Stimulated activated CD8-positive, alpha-beta memory T cell treated with anti-CD3 and anti-CD28 coated beads, Interleukin-7, amount 100 ng/mL, for 4 hours (primary cell): ENCODE data around the gene NRROS.
"Not testable (repeated sequence)": the region's sequence is repeated elsewhere in the genome, so short reads cannot be mapped to it uniquely, and the experiment has no call there.

Experiments
- DNase-seq, 2 donors: peaks; one replicate each; pipeline ENCODE4 v3.0.0-alpha.2; 2020; ENCODE audit warnings: low read depth in 2 of 2

NRROS gene

DNA sequence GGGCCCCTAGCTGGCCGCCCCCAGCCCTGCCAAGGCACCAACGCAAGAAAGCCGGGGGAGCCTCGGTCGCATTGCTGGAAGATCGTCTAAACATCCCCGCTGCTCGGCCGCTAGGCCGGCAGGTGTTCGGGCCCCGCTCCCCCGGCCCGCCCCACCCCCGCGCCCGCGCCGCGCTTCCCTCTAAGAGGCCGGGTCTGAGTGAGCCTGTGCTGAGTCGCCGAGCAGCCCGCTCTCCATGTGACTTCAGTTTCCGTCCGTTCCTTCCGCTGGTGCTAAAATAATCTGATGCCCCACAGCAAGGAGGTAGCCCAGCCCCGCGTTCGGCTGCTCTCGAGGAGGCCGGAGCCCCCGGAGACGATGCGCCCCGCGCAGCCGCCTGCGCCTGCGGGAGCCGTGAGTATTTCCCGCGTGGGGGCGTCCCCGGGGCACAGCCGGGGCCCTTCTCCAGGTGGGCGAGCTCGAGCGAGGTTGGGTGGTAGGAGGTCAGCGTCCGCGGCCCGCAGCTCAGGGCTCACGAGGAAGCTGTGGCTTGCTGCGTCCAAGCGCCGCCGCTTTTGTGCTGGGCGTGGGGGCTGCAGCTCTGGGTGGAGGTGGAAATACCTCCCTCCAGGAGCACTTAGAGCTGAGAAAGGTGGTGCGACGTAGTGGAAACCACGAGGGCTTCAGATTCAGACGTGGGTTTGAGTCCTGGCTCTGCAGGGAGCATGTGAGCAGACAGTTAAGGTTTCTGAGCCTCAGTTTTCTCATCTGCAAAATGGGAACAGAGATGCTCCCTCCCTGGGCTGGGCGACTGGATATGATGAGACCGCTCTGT, at the start of gene NRROS:
Gene NRROS, plus strand, starts transcription at position 212 of the 814 bp plus-strand sequence. CDS start 14,846 bp downstream, outside the sequence.
- peak; percentile 39 to 61 for DNase-seq

DNA sequence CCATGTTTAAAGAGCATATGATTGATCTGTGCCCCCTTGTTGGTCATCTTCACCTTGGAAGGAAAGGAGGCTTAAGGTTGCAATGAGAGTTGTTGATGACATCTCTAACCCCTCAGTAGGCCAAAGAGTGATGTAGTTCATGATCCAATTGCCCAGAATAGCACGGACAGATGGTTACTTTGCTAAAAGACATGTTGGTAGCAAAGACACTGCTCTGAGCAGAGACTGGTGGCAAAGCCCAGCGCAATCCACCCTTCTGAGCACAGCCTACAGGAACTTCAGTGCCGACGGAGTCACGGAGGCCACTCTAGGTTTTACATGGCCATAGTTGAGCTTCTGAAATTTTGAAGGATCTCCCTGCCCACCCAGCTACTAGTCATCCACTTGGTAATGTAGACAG, 49.2 kb upstream of the NRROS start:
- no peak for DNase-seq

DNA sequence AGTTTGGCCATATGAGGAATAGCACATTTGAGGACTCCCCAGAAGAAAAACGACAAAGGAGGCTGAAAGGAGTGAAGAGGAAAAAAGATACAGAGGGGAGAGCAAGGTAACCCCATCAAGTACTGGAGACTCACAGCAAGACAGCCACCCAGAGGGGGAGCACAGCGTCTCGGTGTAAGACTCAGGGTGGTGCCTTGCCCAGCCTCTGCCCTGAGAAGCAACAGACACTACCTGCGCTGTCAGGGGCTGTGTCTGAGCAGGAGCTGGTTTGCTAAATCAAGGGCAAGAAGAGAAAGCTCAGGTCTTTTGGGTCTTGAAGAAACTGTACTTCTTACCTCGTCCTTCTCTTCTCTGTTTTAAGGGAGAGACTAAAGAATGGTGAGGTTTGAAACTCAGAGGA, 43.1 kb upstream of the NRROS start:
- DNase-seq, result no peak

DNA sequence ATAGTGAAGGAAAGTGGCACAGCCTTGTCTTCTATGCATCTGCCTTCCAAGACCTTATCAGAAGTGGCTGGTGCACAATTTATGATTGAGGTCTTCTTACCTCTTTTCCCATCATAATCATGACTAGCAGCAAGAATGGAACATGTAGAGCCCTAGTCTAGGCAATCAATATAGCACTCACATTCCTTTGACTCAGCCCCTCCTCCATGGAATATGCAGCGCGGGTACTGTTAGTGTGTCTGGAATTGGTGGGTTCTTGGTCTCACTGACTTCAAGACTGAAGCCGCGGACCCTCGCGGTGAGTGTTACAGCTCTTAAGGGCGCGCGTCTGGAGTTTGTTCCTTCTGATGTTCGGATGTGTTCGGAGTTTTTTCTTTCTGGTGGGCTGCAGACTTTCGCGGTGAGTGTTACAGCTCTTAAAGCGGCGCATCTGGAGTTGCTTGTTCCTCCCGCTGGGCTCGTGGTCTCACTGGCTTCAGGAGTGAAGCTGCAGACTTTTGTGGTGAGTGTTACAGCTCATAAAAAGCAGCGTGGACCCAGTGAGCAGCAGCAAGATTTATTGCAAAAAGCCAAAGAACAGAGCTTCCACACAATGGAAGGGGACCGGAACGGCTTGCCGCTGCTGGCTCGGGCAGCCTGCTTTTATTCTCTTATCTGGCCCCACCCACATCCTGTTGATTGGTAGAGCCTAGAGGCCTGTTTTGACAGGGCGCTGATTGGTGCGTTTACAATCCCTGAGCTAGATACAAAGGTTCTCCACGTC, 41.3 kb upstream of the NRROS start:
- DNase-seq, result peak in 1 of 2 donors; percentile 1

DNA sequence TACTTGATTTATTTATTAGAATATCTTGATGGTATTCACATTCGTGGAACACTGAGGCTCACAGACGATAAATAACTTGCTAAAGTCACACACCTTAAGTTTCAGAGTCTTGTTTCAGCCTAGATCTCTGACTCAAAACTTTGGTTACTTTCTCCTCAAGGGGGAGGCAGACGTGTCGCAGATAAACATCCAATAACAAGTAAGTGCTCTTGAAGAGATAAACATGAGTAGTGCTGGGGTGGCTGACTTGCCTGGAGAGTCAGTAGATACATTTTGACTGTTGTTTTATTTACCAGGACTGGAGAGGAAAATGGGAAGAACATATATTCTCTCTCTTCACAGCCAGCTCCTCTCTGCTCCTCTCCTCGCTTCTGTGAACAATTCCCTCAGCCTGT, 39.8 kb upstream of the NRROS start:
- DNase-seq, result no peak

DNA sequence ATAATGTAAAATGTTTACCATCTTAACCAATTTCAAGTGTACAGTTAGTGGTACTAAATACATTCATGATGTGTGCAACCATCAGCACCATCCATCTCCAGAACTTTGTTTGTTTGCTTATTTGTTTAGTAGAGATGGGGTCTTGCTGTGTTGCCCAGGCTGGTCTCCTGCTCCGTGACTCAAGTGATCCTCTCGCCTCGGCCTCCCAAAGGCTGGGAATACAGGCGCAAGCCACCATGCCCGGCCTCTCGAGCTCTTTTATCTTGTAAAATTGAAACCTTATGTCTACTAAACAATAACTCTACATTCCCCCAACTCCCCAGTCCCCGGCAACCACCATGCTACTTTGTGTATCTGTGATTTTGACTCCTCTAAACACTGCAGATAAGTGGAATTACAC, 39.1 kb upstream of the NRROS start:
- DNase-seq, result no peak

DNA sequence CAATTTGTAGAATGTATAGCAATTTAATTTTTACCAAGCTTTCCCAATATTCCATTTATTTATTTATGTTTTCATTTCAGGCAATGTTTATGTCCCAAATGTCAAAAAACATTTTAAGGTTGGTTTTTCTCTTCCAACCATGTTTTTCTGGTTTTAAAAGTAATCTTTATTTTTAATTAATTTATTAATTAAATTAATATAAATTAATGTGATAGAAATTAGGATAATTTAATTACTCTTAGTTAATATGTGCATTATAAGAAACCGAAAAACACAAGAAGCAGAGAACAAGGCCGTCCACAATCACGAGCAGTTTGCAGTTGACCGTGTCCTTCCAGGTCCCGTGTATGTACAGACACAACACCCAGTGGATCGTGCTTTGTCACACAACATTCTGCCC, 36.8 kb upstream of the NRROS start:
- DNase-seq, result no peak

DNA sequence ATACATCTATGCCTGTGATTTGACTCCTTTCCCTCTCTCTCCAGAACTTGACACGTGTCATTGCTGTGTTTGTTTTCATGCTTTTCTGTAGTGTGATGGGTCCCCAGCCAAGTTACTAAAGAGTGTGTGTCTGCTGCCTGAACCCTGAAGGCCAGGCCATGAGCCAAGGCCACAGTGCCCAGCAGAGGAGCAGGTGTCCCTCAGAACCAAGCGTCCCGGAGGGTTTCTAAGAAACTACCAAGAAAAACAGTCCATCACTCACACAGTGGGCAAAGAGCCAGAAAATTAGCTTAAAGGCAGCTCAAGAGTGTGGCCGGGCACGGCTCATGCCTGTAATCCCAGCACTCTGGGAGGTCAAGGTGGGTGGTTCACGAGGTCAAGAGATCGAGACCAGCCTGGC, 35.8 kb upstream of the NRROS start:
- DNase-seq, result no peak

DNA sequence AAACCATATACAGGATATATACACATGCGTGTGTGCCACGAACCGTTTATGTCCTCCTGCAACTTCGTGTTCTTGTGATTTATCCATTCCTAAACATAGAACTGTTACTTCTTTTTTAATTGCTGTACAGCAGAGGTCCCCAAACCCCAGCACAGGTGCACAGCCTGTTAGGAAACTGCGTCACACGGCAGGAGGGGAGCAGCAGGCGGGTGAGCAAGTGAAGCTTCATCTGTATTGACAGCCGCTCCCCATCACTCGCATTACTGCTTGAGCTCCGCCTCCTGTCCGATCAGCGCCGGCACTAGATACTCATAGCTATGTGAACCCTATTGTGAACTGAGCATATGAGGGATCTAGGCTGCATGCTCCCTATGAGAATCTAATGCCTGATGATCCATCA, 34.9 kb upstream of the NRROS start:
- DNase-seq, result peak; percentile 15 to 16

DNA sequence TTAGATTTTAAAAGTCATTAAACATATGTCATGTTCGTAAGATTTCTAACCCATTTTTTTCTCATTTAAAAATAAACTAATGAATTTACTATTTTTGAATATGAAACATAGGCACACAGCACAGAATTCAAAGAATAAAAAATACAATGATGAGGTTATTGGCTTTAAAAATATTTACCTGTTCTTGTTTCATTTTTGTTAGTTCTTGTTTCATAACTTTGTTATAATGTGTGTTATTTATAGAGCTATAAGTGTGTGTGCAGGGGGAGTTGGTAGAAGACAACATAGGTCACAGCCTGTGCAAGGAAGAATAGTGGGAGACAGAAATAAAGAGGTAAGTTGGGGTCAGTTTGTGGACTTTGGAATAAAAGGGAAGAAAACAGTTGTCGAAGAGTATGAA, 30.8 kb upstream of the NRROS start:
- no peak for DNase-seq

DNA sequence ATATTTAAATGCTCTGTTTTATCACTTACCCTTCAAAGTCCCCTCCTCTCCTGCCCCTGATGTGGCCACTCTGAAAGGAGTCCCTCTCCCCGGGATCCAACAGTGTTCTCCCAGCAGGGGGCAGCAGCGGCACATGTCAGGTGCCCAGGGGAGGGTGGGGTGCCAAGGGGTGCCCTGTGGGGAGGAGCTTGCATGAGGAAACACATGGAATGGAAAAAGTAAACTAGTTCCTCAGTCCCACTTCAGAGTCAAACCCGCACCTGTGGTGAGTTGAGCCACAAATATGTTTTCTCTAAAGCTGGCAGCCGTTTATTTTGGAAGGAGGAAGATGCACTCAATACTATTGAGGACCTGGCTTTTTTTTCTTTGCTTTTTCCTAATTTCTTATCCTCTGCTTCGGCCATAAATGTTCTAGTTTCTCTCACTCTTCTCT, 30.1 kb upstream of the NRROS start:
- peak; percentile 84 to 92 for DNase-seq

DNA sequence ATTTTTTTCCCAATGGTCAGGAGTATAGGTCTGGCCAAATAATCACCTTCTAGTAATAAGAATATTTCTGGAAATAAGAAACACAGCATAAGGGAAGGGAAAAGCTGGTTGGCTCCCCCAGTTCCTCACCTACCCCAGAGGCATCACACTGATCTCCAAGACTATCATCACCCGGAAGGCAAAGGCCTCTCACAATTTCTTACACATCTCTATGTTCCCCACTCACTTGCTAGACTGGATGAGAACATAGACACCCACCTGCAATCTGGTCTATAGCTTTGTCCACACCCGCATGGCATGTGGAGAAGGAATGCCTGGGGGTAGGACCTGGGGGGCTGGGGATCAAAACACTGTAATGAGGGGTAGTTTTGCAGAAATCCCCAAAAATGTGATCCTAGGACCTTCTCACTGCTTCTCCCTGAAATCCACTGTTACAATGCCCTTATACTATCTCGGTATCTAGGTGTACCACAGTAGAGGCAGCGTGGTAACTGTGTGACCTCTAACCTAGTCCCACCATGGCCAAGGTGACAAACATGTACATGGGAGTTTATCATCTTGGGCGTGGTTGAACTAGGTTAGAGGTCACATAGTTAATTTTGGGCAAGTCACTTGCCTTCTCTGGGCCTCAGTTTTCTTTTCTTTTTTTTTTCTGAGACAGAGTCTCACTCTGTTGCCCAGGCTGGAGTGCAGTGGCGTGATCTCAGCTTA, 29.5 kb upstream of the NRROS start:
- DNase-seq, result no peak

DNA sequence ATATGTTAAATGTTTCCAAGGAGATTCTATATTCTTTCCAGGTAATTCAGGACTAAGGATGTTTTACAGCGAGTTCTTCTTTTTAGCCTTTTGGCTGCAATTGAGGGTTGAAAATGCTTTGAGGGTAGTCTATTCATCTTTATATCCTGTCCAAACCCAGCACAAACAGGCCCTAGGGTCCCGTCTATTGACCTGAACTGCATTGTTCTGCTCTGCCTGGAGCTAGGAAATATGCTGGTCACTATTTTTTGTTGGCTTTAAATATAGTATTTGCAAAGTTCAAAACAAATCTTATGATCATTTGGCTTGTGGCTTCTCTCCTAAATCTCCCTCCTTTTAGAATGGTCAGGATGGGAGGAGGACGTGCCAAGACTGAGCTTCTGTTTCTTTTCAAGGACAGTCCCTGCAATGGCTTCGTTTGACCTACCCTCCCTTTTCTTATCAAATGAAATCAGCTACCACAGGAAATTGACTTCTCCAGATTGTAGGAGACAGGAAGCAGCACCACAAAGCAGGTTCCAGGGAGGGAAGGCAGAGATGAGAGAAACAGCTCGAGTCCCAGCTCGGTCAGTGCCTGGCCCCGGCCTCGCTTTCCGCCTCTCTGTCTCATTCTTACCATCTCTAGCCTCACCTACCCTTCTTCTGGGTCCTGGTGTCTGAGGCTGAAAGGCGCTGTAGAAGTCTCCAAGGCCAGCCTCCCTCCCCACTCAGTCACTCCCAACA, 27.6 kb upstream of the NRROS start:
- DNase-seq, result no peak

DNA sequence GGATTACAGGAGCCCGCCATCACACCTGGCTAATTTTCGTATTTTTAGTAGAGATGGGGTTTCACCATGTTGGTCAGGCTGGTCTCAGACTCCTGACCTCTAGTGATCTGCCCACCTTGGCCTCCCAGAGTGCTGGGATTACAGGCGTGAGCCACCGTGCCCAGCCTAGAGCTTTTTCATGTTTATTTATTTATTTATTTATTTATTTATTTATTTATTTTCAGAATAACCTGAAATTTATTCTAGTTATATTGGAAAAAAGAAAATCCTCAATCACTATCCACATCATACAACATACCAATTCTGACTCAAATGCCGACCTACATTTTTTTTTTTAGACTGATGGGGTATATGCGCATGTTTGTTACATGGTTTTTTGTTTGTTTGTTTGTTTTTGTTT, 24.3 kb upstream of the NRROS start:
- not testable (repeated sequence) for DNase-seq

DNA sequence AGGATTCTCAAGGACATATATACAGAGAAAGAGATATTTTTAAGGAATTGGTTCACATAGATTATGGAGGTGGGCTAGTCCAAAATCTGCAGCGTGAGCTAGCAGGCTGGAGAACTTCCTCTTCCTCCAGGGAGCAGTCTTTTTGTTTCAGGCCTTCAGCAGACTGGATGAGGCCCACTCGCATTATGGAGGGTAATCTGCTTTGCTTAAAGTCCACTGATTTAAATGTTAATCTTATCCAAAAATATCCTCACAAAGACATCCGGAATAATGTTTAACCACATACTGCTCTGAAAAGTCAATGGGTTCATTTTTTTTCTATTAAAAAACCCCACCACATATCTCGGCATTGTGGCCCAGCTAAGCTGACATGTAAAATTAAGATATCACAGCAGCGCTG, 22.2 kb upstream of the NRROS start:
- no peak for DNase-seq

DNA sequence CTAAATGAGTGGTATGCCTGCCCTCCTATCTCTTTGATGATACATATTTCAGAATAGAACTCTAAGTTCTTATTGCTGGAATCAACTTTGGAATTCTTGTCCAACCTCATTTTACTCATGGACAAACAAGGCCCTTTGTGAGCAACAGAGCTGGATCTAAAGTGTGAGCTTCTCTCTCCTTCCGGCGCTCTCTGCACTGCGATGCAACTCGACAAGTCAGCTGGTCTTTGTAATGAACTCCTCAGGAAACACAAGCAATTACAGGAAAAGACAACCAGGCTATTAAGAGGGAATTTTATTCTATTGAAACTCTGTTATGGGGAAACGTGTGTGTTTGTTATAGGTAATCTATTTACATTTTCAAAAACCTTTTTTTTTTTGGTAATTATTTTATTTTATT, 20.3 kb upstream of the NRROS start:
- no peak for DNase-seq

DNA sequence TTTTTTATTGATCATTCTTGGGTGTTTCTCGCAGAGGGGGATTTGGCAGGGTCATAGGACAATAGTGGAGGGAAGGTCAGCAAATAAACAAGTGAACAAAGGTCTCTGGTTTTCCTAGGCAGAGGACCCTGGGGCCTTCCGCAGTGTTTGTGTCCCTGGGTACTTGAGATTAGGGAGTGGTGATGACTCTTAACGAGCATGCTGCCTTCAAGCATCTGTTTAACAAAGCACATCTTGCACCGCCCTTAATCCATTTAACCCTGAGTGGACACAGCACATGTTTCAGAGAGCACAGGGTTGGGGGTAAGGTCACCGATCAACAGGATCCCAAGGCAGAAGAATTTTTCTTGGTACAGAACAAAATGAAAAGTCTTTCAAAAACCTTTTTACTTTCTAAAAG, 19.9 kb upstream of the NRROS start:
- not testable (repeated sequence) for DNase-seq

DNA sequence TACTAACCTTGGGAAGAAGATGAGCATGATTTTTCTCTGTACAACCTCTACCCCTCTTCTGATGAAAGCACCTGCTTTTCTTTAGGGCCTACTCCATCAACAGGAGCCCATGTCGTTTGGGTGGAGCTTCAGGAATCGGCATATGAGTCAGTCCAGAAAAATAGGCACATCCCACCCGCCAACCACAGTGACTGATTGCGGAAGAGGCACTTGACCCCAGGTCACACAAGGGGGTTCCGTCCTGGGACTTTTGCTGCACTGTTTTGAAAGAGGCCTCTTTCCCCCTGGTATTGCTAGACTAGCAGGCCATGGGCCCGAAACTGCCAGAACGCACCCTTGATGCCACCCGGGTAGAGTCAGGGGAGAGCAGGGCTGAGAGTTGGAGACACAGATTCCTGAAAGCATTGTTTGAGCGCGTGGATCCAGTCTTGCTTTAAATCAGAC, 19.3 kb upstream of the NRROS start:
- DNase-seq, result no peak

DNA sequence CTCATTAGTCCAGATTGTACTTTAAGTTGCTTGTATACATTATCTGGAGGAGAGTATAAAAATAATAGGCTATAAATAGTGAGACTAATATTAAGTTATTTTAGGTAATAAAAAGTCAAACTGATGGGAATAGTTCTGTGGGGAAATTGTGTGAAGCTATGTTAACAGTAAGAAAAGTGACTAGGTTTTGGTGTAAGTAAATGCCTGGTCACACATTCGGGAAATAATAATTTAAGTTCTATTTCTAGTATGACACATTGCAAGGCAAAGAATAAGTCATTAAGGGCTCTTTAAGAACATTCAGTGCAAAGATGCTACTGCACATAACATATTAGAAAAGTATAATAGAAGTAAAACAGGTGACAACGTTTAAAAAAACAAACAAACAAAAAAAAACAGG, 18.8 kb upstream of the NRROS start:
- DNase-seq, result no peak

DNA sequence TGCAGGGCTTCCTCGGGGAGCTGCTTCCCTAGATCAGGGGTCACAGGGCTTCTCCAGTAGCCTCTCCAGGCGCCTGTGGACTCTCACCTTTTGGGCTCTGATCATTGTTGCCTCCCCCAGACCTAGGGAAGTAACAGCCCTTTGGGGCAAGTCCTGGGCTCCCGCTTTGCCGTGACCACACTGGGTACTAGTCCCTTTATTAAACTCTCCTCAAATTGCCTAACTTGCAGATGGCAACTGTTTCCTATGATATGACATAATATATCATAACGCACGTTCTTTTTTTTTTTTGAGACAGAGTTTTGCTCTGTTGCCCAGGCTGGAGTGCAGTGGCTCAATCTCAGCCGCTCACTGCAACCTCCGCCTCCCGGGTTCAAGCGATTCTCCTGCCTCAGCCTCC, 17.9 kb upstream of the NRROS start:
- no peak for DNase-seq

DNA sequence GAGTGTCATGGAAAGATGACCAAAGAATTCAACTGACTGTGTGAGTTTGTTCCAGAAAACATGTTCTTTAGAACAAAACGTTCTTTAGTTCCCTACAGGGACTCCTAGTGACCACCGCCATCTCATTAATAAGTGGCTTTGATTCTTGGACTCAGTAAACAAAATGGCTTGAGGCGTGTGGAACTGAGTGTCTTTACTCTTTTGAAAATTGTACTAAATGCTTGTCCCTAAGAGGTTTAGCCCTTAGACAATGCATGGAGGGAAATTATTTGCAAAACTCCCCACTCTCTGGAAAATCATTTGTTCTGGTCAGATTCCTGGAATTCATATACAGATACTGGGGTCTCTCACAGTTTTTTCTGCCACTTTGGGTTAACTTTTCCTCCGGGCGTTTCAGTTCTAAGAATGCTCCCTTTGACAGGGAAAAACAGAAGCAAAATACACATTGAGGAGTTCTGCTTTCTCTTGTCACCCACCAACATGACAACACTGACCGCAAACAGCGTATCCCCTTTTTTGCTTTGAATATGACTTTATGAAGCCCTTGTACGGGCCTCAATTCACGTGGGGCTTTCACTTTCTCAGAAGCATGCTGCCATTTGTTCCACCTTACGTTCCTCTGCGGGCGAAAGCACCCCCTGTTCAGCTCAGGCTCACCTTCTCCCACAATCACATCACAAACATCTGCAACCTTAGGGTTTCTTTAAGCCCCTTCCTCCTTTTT, 15.3 kb upstream of the NRROS start:
- no peak for DNase-seq
